Measurements from ENCODE around the gene POLR2I.

POLR2I gene

DNA sequence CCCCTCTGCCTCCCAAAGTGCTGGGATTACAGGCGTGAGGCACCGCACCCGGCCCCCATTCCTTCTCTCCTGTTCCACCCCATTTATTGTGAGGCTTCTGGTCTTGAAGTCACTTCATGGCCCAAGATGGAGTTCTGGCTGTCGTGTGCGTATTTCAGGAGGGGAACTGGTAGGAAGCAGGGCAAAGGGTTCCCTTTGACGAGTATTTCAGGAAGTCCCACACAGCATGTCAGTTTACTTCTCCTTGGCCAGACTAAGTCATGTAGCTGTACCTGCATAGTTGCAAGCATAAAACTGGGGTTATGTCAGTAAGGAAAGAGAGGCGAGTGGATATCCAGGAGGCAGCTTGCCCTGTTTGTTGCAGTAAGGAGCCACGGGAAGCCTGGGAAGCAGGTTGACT, 49.8 kb downstream of the POLR2I start:
- H3K4me3 ChIP-seq (ENCODE audit: low read depth, low read length) = no peak overlapping the region
